Kidney (tissue), 14 donors: ENCODE measurements around the gene AKR1C1. TPM values are rescaled to one million over a fixed set of nuclear protein-coding genes. Genes with fewer than 3 reads are reported as not detected.
"Not testable (repeated sequence)": the region's sequence is repeated elsewhere in the genome, so short reads cannot be mapped to it uniquely, and the experiment has no call there.

ENCODE experiments used
- DNase-seq, 5 donors: peaks; one replicate each; pipeline ENCODE4 v3.0.0-alpha.2; 2013 to 2020
- FAIRE-seq: peaks from 2 replicates; lab custom pipeline; 2012; peaks lifted over from hg19 to GRCh38; lab: Jason Lieb, UNC
- H3K27ac ChIP-seq, 2 donors: one replicate each; pipeline ENCODE4 v1.7.0; 2013; ENCODE audit warnings: low read depth in 2 of 2, low read length in 2 of 2, inconsistent platforms in 1 of 2
- H3K27me3 ChIP-seq: one replicate; pipeline ENCODE4 v1.7.1; 2013; ENCODE audit warnings: low read length, inconsistent platforms; ENCODE audit not compliant: control insufficient read depth, insufficient read depth
- H3K36me3 ChIP-seq, 3 donors: one replicate each; pipeline versions ENCODE4 v1.7.0 to v1.7.1; 2013; ENCODE audit warnings: low read length in 3 of 3, control low read depth in 1 of 3, inconsistent platforms in 1 of 3; ENCODE audit not compliant: insufficient read depth in 3 of 3, control insufficient read depth in 2 of 3
- H3K4me1 ChIP-seq, 3 donors: one replicate each; pipeline versions ENCODE4 v1.7.0 to v1.7.1; 2013; ENCODE audit warnings: low read length in 3 of 3, inconsistent platforms in 1 of 3, low read depth in 1 of 3; ENCODE audit not compliant: control insufficient read depth in 2 of 3, insufficient read depth in 2 of 3
- H3K4me3 ChIP-seq, 3 donors: one replicate each; pipeline versions ENCODE4 v1.7.0 to v1.8.1; 2013; ENCODE audit warnings: low read length in 3 of 3, control low read depth in 1 of 3, inconsistent platforms in 1 of 3
- H3K9ac ChIP-seq, 3 donors: one replicate each; pipeline versions ENCODE4 v1.7.0 to v1.7.1; 2013; ENCODE audit warnings: low read length in 3 of 3, control low read depth in 1 of 3, inconsistent platforms in 1 of 3
- H3K9me3 ChIP-seq, 3 donors: one replicate each; pipeline versions ENCODE4 v1.7.0 to v1.7.1; 2013; ENCODE audit warnings: low read length in 3 of 3, control low read depth in 1 of 3, inconsistent platforms in 1 of 3; ENCODE audit not compliant: control insufficient read depth in 2 of 3, insufficient read depth in 1 of 3
- intact Hi-C: fragments of 100-400 bp; cut with DNase I; formaldehyde crosslinking; loops from one replicate; pipeline ENCODE4 v1.11.1; 2022
- polyA plus RNA-seq: library from polyadenylated mRNA; stranded (reverse); fragments of 350-450 nt; fragmentation: Illumina TruSeq; extraction: RNeasy Lipid Tissue Mini Kit (QIAGEN cat#74804); gene quantifications from one replicate; pipeline ENCODE4 v1.2.3, GENCODE V29; 2014; ENCODE audit warnings: low read depth, low replicate concordance; ENCODE audit not compliant: insufficient read depth
- total RNA-seq: library from RNA; stranded (reverse); fragmentation: NEBNext Ultra II Directional; extraction: Animal tissue kit (Norgen Biotek cat#: 25700); gene quantifications from one replicate; pipeline ENCODE4 v1.2.1, GENCODE V29; 2021
- TF ChIP-seq, protein P1 (sequence below): IDR thresholded peaks from 3 replicates; pipeline ENCODE4 v1.5.1; 2012; ENCODE audit warnings: mild to moderate bottlenecking, moderate library complexity, borderline replicate concordance; ENCODE audit not compliant: insufficient read depth; ENCODE audit errors: extremely low read depth
- donor health status: control.
- donor health status: control.
- donor health status: control.
- donor health status: control.
- donor health status: control.
- donor health status: DM: yes; HTN: yes; CAD: no.
- donor health status: Normal renal cell carcinoma (clear cell type).

Gene AKR1C1
- total and polyA plus RNA-seq, 2 donors from 2014 or later, result 61.7 to 81.3 TPM

DNA sequence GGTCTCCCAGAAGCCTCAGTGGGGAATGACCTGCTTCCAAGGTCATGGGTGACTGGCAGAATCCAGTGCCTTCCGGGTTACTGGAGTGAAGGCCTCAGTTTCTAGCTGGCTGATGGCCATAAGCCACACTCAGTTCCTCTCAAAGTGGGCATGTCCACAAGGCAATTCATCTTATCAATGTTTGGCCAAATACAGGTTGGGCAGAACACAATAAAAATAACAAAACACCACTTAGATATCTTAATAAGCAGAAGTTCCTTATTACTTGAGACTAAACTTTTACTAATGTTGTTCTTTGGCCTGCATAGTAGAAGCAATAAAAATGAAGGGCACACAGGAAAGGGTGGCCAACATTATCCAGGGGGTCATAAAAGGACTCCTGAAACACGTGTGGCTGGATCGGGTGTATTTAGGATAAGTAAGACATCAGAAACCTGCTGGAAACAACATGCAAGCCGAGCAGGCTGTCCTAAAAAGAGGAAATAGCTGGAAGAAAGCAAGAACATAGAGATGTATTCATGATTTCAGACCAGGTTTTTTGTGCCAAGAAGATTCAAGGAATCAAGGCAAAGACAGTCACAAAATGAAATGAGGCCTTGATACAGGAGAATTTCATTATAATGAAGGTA lies 60.1 kb downstream of the AKR1C1 start:
- FAIRE-seq (no peak), DNase-seq (no peak)
- Histone ChIP-seq H3K9ac (no peak overlapping the region), H3K36me3 (no peaks in the 10 kb centered on the region), H3K27ac (no peak overlapping the region), H3K4me3 (no peak overlapping the region), H3K4me1 (peaks cover 0 to 6% (median 2%) of the 10 kb centered on the region in 3 donors), H3K27me3 (no peaks in the 10 kb centered on the region), H3K9me3 (no peaks in the 10 kb centered on the region)
- intact Hi-C loops, result no loop called here
- TF ChIP-seq, protein P1, sequence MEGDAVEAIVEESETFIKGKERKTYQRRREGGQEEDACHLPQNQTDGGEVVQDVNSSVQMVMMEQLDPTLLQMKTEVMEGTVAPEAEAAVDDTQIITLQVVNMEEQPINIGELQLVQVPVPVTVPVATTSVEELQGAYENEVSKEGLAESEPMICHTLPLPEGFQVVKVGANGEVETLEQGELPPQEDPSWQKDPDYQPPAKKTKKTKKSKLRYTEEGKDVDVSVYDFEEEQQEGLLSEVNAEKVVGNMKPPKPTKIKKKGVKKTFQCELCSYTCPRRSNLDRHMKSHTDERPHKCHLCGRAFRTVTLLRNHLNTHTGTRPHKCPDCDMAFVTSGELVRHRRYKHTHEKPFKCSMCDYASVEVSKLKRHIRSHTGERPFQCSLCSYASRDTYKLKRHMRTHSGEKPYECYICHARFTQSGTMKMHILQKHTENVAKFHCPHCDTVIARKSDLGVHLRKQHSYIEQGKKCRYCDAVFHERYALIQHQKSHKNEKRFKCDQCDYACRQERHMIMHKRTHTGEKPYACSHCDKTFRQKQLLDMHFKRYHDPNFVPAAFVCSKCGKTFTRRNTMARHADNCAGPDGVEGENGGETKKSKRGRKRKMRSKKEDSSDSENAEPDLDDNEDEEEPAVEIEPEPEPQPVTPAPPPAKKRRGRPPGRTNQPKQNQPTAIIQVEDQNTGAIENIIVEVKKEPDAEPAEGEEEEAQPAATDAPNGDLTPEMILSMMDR, result no peak

DNA sequence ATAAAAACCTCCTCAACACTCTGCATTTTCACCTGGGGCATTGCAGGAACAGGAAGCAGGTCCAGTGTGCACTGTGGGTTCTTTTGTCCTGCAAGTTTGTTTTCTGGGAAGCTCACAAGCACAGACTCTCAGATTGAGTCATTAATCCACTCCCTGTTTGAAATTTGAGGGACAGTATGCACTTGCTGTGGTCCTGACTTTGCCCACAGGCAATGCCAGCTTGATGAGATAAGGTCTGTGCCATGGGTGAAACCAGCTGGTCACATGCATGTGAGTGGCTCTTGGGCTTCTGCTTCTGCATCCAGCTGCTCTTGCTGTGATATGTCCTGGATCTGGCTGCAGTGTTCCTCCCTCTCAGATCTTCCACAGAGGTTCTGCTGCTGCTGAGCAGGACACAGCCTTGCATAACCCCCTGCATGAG lies 62.3 kb downstream of the AKR1C1 start:
- H3K36me3 ChIP-seq, H3K4me1 ChIP-seq, H3K9ac ChIP-seq, H3K4me3 ChIP-seq, H3K27ac ChIP-seq, H3K27me3 ChIP-seq, H3K9me3 ChIP-seq, FAIRE-seq, intact Hi-C loops, DNase-seq: not testable (repeated sequence)

DNA sequence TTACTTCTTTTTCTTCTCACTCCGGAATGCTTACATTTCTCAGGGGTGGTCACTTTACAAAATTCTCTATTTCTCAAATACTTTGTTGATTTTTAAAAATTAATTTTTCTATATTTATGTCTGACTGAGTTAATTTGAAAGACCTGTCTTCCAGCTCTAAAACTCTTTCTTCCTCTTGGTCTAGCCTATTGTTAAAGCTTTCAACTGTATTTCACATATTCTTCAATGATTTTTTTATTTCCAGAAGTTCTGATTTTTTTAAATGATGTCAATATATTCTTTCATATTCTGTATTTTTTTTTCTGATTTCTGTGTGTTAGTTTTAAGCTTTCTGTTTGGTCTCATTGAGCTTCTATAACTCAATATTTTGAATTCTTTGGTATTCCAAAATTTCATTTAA lies 67.8 kb downstream of the AKR1C1 start:
- Histone ChIP-seq H3K27ac (no peak overlapping the region), H3K9me3 (peaks cover 0 to 19% (median 0%) of the 10 kb centered on the region in 3 donors), H3K4me3 (no peak overlapping the region), H3K9ac (no peak overlapping the region), H3K36me3 (no peaks in the 10 kb centered on the region), H3K4me1 (no peaks in the 10 kb centered on the region), H3K27me3 (no peaks in the 10 kb centered on the region)
- no peak for FAIRE-seq
- TF ChIP-seq, protein P1, result no peak
- no peak for DNase-seq
- intact Hi-C loops, result no loop called here

DNA sequence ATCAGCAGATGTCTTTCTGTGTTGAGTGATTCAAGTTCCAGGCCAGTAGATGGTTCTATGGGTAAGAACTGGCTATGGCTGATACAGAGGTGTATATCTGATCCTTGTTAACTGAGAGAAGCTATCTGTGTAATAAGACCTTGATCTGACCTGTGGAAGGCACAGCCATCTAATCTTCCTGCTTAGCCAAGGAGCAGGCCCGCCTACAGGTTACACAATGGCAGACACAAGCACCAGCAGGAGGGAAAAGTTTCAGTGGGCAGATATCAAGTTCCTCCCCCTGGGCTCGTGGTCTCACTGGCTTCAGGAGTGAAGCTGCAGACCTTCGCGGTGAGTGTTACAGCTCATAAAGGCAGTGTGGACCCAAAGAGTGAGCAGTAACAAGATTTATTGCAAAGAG lies 68.4 kb downstream of the AKR1C1 start:
- H3K27me3 ChIP-seq, H3K4me1 ChIP-seq, H3K27ac ChIP-seq, H3K4me3 ChIP-seq, H3K9ac ChIP-seq, intact Hi-C loops, DNase-seq, FAIRE-seq, H3K36me3 ChIP-seq: not testable (repeated sequence)
- peaks cover 0 to 19% (median 0%) of the 10 kb centered on the region in 3 donors for H3K9me3 ChIP-seq

DNA sequence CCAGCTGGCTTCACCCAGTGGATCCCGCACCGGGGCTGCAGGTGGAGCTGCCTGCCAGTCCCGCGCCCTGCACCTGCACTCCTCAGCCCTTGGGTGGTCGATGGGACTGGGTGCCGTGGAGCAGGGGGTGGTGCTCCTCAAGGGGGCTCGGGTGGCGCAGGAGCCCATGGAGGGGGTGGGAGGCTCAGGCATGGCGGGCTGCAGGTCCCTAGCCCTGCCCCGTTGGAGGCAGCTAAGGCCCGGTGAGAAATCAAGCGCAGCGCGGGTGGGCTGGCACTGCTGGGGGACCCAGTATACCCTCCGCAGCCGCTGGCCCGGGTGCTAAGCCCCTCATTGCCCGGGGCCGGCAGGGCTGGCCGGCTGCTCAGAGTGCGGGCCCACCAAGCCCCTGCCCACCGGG lies 69.2 kb downstream of the AKR1C1 start:
- H3K4me3 ChIP-seq, FAIRE-seq, H3K27me3 ChIP-seq, H3K9ac ChIP-seq, H3K36me3 ChIP-seq, DNase-seq, intact Hi-C loops, H3K27ac ChIP-seq, H3K4me1 ChIP-seq: not testable (repeated sequence)
- H3K9me3 ChIP-seq, result peaks cover 0 to 19% (median 0%) of the 10 kb centered on the region in 3 donors

Other genes with a start within 250 kb of the AKR1C1 start
- 5.8 TPM for gene AKR1E2, start 137.2 kb upstream of the AKR1C1 start, total RNA-seq
- 1.8 TPM for gene AKR1E2, start 137.2 kb upstream of the AKR1C1 start, polyA plus RNA-seq
- 16.3 TPM for gene AKR1C2, start 40.4 kb downstream of the AKR1C1 start, total RNA-seq
- gene AKR1C2, start 40.4 kb downstream of the AKR1C1 start, polyA plus RNA-seq, result 11.8 TPM
- gene AKR1C3, start 131.0 kb downstream of the AKR1C1 start, total RNA-seq, result 61.8 TPM
- 187 TPM for gene AKR1C3, start 131.0 kb downstream of the AKR1C1 start, polyA plus RNA-seq
- 0.66 TPM for gene AKR1C8, start 221.7 kb downstream of the AKR1C1 start, total RNA-seq
- gene AKR1C8, start 221.7 kb downstream of the AKR1C1 start, polyA plus RNA-seq, result not detected
- not detected for gene AKR1C4, start 233.4 kb downstream of the AKR1C1 start, total RNA-seq
- not detected for gene AKR1C4, start 233.4 kb downstream of the AKR1C1 start, polyA plus RNA-seq